HCT116 (cell line): ENCODE data around the gene H6PD. TPM values are rescaled to one million over a fixed set of nuclear protein-coding genes. Genes with fewer than 3 reads are reported as not detected.

Experiments used
- ATAC-seq: fragments of 200-7000 bp; cut with Tn5 transposase; 2 replicates; pipeline ENCODE4 v1.9.1; 2020; ENCODE audit warnings: mild to moderate bottlenecking, moderate library complexity
- BruUV-seq: library from RNA; stranded (reverse); fragments of 400-500 nt; replicated peaks from 2 replicates; lab custom pipeline; 2021; lab: Mats Ljungman, UMichigan
- CTCF ChIA-PET: fragments of 300-600 bp; sonication (Branson Sonifier 250); formaldehyde crosslinking; loops from one replicate; lab custom pipeline; 2021; ENCODE audit warnings: antibody characterized with exemption; lab: Charles Lee
- POLR2A ChIA-PET: fragments of 300-600, 350-600 bp; sonication (Branson Sonifier 250); formaldehyde crosslinking; loops from one replicate; lab custom pipeline; 2021; ENCODE audit warnings: antibody characterized with exemption; lab: Charles Lee
- RAD21 ChIA-PET, 2 experiments: fragments of 300-600 bp; sonication (Branson Sonifier 250); formaldehyde crosslinking; loops; one replicate each; lab custom pipeline; 2023; ENCODE audit warnings: low total read pairs in 2 of 2; ENCODE audit not compliant: uncharacterized antibody in 2 of 2, unreplicated experiment in 2 of 2, low non-redundant PET in 1 of 2; lab: Charles Lee
- DNase-seq: peaks from one replicate; pipeline ENCODE4 v3.0.0-alpha.2; 2010; ENCODE audit warnings: low read depth, low spot score
- H2AFZ ChIP-seq: fragments of 200-600 bp; shearing (Covaris generic), sonication (generic); 2 replicates; pipeline ENCODE4 v1.6.1; 2017; ENCODE audit warnings: low read depth, mixed run types, mixed read lengths, antibody characterized with exemption, low read length; ENCODE audit not compliant: poor library complexity, severe bottlenecking
- H3K27ac ChIP-seq: 2 replicates; pipeline ENCODE4 v1.5.1; 2012; ENCODE audit warnings: low read depth, low read length
- H3K27me3 ChIP-seq: fragments of 200-600 bp; sonication (generic); 2 replicates; pipeline ENCODE4 v1.6.1; 2016; ENCODE audit warnings: mixed run types, low read length, mixed read lengths; ENCODE audit not compliant: insufficient read depth
- H3K36me3 ChIP-seq, 2 experiments: fragments of 200-500 bp in 1 of 2; fragments of 200-600 bp in 1 of 2; sonication (Bioruptor generic) in 1 of 2; sonication (generic) in 1 of 2; 2 replicates each; pipeline versions ENCODE4 v1.5.1 to v1.6.1; 2014 to 2016; ENCODE audit warnings: low read length in 2 of 2, inconsistent platforms in 1 of 2, mixed read lengths in 1 of 2, mixed run types in 1 of 2; ENCODE audit not compliant: insufficient read depth in 2 of 2, control insufficient read depth in 1 of 2
- H3K4me1 ChIP-seq, 2 experiments: fragments of 200-600 bp in 1 of 2; sonication (generic) in 1 of 2; 2 replicates each; pipeline versions ENCODE4 v1.5.1 to v1.6.1; 2012 to 2017; ENCODE audit warnings: low read length in 2 of 2, inconsistent platforms in 1 of 2, mild to moderate bottlenecking in 1 of 2, mixed read lengths in 1 of 2, mixed run types in 1 of 2, moderate library complexity in 1 of 2; ENCODE audit not compliant: insufficient read depth in 2 of 2, control insufficient read depth in 1 of 2
- H3K4me2 ChIP-seq: fragments of 200-600 bp; sonication (generic); 2 replicates; pipeline ENCODE4 v1.6.1; 2017; ENCODE audit warnings: mixed run types, low read length, mixed read lengths
- H3K4me3 ChIP-seq, 2 experiments: fragments of 200-600 bp in 1 of 2; sonication (generic) in 1 of 2; replicated peaks in 1 of 2; 2 replicates each; pipeline ENCODE4 v1.5.1; 2011 to 2016; ENCODE audit warnings: low read length in 2 of 2, control low read depth in 1 of 2, low read depth in 1 of 2, mild to moderate bottlenecking in 1 of 2, mixed read lengths in 1 of 2, mixed run types in 1 of 2
- H3K79me2 ChIP-seq: fragments of 200-600 bp; sonication (generic); 2 replicates; pipeline ENCODE4 v1.6.1; 2017; ENCODE audit warnings: mild to moderate bottlenecking, mixed run types, low read length, moderate library complexity, mixed read lengths; ENCODE audit not compliant: insufficient read depth
- H3K9ac ChIP-seq: fragments of 200-600 bp; sonication (generic); 2 replicates; pipeline ENCODE4 v1.6.1; 2016; ENCODE audit warnings: low read length, mixed read lengths
- H3K9me2 ChIP-seq: fragments of 200-600 bp; sonication (generic), shearing (Covaris generic); 2 replicates; pipeline ENCODE4 v1.6.1; 2017; ENCODE audit warnings: mixed run types, mild to moderate bottlenecking, moderate library complexity; ENCODE audit not compliant: insufficient read depth
- H3K9me3 ChIP-seq, 2 experiments: fragments of 200-500 bp in 1 of 2; fragments of 200-600 bp in 1 of 2; sonication (Bioruptor generic) in 1 of 2; sonication (generic) in 1 of 2; 2 replicates each; pipeline ENCODE4 v1.6.1; 2014 to 2017; ENCODE audit warnings: low read length in 2 of 2, mixed read lengths in 2 of 2, inconsistent platforms in 1 of 2, low read depth in 1 of 2, mild to moderate bottlenecking in 1 of 2, mixed run types in 1 of 2, moderate library complexity in 1 of 2; ENCODE audit not compliant: control insufficient read depth in 1 of 2, insufficient read depth in 1 of 2
- H4K20me1 ChIP-seq: fragments of 200-600 bp; sonication (generic), shearing (Covaris generic); 2 replicates; pipeline ENCODE4 v1.6.1; 2017; ENCODE audit warnings: mixed run types, mild to moderate bottlenecking, moderate library complexity; ENCODE audit not compliant: insufficient read depth
- CBX3 ChIP-seq: IDR thresholded peaks from 2 replicates; pipeline ENCODE4 v1.6.1; 2012; ENCODE audit warnings: low read depth
- CEBPB ChIP-seq: IDR thresholded peaks from 2 replicates; pipeline ENCODE4 v1.6.1; 2012; ENCODE audit warnings: low read depth
- EZH2 ChIP-seq: fragments of 200-600 bp; sonication (generic); IDR thresholded peaks from 2 replicates; pipeline ENCODE4 v1.6.1; 2017; ENCODE audit warnings: antibody characterized with exemption, mixed run types
- JUND ChIP-seq: IDR thresholded peaks from 2 replicates; pipeline ENCODE4 v1.6.1; 2012
- POLR2A ChIP-seq: IDR thresholded peaks from 2 replicates; pipeline ENCODE4 v1.7.0; 2011; ENCODE audit warnings: borderline replicate concordance; ENCODE audit not compliant: insufficient read depth, insufficient read length; ENCODE audit errors: extremely low read depth
- POLR2AphosphoS5 ChIP-seq: IDR thresholded peaks from 2 replicates; pipeline ENCODE4 v1.6.1; 2011; ENCODE audit warnings: mild to moderate bottlenecking, low read depth, low read length, moderate library complexity
- RAD21 ChIP-seq: IDR thresholded peaks from 2 replicates; pipeline ENCODE4 v1.6.1; 2012; ENCODE audit warnings: low read depth, mild to moderate bottlenecking
- SRF ChIP-seq: IDR thresholded peaks from 2 replicates; pipeline ENCODE4 v1.6.1; 2012; ENCODE audit warnings: low read depth
- TCF7L2 ChIP-seq: IDR thresholded peaks from 2 replicates; pipeline ENCODE4 v1.7.0; 2011; ENCODE audit warnings: borderline replicate concordance, inconsistent platforms; ENCODE audit not compliant: insufficient read depth, insufficient read length; ENCODE audit errors: extremely low read depth
- YY1 ChIP-seq: IDR thresholded peaks from 2 replicates; pipeline ENCODE4 v1.6.1; 2011; ENCODE audit warnings: low read length, low read depth, moderate library complexity, mild to moderate bottlenecking; ENCODE audit not compliant: insufficient replicate concordance; ENCODE audit errors: extremely low read depth
- ZBTB33 ChIP-seq: IDR thresholded peaks from 2 replicates; pipeline ENCODE4 v1.6.1; 2011; ENCODE audit warnings: mild to moderate bottlenecking, low read length, moderate library complexity; ENCODE audit not compliant: insufficient replicate concordance; ENCODE audit errors: extremely low read depth
- ZFX ChIP-seq: fragments of 450-650 bp; IDR thresholded peaks from 2 replicates; pipeline ENCODE4 v1.6.1; 2017
- ZNF274 ChIP-seq: fragments of 200-500 bp; sonication (Bioruptor generic); IDR thresholded peaks from 2 replicates; pipeline ENCODE4 v1.6.1; 2014; ENCODE audit warnings: mild to moderate bottlenecking, low read depth, low read length, inconsistent platforms
- intact Hi-C: fragments of 100-400 bp; cut with micrococcal nuclease; formaldehyde crosslinking; loops from 2 replicates; pipeline ENCODE4 v1.10.0; 2022
- total RNA-seq: library from RNA; stranded (reverse); gene quantifications from one replicate; pipeline ENCODE4 v1.2.1, GENCODE V29; 2021; ENCODE audit not compliant: unreplicated experiment
- TF ChIP-seq, protein P1 (sequence below): IDR thresholded peaks from 2 replicates; pipeline ENCODE4 v1.6.1; 2012; ENCODE audit warnings: low read depth
- TF ChIP-seq, protein P2 (sequence below): IDR thresholded peaks from 2 replicates; pipeline ENCODE4 v1.6.1; 2012
- TF ChIP-seq, protein P3 (sequence below), 3 experiments: fragments of 200-600 bp in 1 of 3; sonication (generic) in 1 of 3; IDR thresholded peaks in 2 of 3; conservative IDR thresholded peaks in 1 of 3; 2 replicates each; pipeline ENCODE4 v1.5.1; 2012 to 2017; ENCODE audit warnings: low read depth in 2 of 3, low read length in 2 of 3, antibody characterized with exemption in 1 of 3, borderline replicate concordance in 1 of 3, control low read depth in 1 of 3, mild to moderate bottlenecking in 1 of 3, mixed read lengths in 1 of 3, mixed run types in 1 of 3, moderate library complexity in 1 of 3; ENCODE audit not compliant: insufficient read depth in 1 of 3
- TF ChIP-seq, protein P4 (sequence below): IDR thresholded peaks from 2 replicates; pipeline ENCODE4 v1.6.1; 2012

The H6PD gene
- total RNA-seq, 1 experiment from 2014 or later: 16.2 TPM

DNA sequence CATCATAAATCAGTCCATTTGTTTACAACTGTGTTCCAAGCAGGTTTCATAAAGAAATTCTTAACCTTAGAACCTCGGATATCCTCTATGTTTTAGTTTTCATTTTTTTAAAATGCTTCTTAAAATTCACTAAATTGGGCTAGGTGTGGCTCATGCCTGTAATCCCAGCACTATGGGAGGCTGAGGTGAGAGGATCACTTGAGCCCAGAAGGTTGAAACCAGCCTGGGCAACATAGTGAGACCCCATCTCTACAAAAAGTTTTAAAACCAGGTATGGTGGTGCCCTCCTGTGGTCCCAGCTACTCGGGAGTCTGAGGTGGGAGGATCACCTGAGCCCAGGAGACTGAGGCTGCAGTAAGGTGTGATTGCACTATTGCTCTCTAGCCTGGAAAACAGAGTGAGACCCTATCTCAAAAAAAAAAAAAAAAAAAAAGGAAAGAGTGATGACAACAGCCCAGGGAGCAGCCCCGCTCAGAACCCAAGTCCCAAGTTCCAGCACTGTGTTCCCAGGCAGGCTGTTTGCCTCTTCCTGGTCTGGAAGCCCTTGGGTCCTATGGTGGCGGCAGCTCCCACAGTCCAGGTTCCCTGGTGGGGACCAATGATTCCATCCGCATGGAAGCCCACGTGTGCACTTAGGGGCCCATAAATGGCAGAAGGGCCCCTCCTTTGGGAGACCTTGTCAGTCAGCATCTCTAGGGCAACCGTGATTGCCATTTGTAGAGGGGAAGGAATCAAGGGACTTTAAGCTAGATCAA, 33.4 kb downstream of the H6PD start:
- no TSS peak for BruUV-seq
- Histone ChIP-seq H3K9ac (no peak overlapping the region), H2AFZ (no peak overlapping the region), H3K4me2 (no peak overlapping the region), H3K4me1 (peaks cover 13 to 18% of the 10 kb centered on the region in 2 experiments), H3K36me3 (no peaks in the 10 kb centered on the region), H3K4me3 (no peak overlapping the region), H4K20me1 (no peaks in the 10 kb centered on the region), H3K79me2 (no peaks in the 10 kb centered on the region), H3K27me3 (no peaks in the 10 kb centered on the region), H3K9me2 (no peaks in the 10 kb centered on the region), H3K27ac (no peak overlapping the region), H3K9me3 (no peaks in the 10 kb centered on the region)
- POLR2A ChIA-PET: no interaction called here
- DNase-seq (no peak), ATAC-seq (no peak)
- intact Hi-C loops: loop anchor here (1.0 to 5.0 kb wide), 4 partner anchors 21 to 304 kb away; no protein-coding TSS in a partner anchor
- CTCF ChIA-PET: interaction anchor here (3.1 to 4.4 kb wide), 2 partner anchors 189 to 222 kb away, joined by 27 to 60 read pairs; no protein-coding TSS in a partner anchor
- no peak for TF ChIP-seq POLR2AphosphoS5
- no peak for TF ChIP-seq SRF
- no peak for TF ChIP-seq POLR2A
- TF ChIP-seq CBX3: no peak
- TF ChIP-seq, protein P1, sequence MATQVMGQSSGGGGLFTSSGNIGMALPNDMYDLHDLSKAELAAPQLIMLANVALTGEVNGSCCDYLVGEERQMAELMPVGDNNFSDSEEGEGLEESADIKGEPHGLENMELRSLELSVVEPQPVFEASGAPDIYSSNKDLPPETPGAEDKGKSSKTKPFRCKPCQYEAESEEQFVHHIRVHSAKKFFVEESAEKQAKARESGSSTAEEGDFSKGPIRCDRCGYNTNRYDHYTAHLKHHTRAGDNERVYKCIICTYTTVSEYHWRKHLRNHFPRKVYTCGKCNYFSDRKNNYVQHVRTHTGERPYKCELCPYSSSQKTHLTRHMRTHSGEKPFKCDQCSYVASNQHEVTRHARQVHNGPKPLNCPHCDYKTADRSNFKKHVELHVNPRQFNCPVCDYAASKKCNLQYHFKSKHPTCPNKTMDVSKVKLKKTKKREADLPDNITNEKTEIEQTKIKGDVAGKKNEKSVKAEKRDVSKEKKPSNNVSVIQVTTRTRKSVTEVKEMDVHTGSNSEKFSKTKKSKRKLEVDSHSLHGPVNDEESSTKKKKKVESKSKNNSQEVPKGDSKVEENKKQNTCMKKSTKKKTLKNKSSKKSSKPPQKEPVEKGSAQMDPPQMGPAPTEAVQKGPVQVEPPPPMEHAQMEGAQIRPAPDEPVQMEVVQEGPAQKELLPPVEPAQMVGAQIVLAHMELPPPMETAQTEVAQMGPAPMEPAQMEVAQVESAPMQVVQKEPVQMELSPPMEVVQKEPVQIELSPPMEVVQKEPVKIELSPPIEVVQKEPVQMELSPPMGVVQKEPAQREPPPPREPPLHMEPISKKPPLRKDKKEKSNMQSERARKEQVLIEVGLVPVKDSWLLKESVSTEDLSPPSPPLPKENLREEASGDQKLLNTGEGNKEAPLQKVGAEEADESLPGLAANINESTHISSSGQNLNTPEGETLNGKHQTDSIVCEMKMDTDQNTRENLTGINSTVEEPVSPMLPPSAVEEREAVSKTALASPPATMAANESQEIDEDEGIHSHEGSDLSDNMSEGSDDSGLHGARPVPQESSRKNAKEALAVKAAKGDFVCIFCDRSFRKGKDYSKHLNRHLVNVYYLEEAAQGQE: no peak
- TF ChIP-seq, protein P2, sequence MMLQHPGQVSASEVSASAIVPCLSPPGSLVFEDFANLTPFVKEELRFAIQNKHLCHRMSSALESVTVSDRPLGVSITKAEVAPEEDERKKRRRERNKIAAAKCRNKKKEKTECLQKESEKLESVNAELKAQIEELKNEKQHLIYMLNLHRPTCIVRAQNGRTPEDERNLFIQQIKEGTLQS: no peak
- no peak for TF ChIP-seq ZFX
- TF ChIP-seq, protein P3, sequence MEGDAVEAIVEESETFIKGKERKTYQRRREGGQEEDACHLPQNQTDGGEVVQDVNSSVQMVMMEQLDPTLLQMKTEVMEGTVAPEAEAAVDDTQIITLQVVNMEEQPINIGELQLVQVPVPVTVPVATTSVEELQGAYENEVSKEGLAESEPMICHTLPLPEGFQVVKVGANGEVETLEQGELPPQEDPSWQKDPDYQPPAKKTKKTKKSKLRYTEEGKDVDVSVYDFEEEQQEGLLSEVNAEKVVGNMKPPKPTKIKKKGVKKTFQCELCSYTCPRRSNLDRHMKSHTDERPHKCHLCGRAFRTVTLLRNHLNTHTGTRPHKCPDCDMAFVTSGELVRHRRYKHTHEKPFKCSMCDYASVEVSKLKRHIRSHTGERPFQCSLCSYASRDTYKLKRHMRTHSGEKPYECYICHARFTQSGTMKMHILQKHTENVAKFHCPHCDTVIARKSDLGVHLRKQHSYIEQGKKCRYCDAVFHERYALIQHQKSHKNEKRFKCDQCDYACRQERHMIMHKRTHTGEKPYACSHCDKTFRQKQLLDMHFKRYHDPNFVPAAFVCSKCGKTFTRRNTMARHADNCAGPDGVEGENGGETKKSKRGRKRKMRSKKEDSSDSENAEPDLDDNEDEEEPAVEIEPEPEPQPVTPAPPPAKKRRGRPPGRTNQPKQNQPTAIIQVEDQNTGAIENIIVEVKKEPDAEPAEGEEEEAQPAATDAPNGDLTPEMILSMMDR (IDR thresholded peaks at IDR 0.05 in 2 of 3, conservative IDR thresholded peaks at IDR 0.05 in 1 of 3; ENCODE audit: borderline replicate concordance in 1 of 3, insufficient read depth in 1 of 3, low read depth in 2 of 3, low read length in 2 of 3): no peak
- no peak for TF ChIP-seq TCF7L2
- no peak for TF ChIP-seq JUND
- TF ChIP-seq YY1: no peak
- no peak for TF ChIP-seq RAD21
- no peak for TF ChIP-seq EZH2
- TF ChIP-seq ZNF274: no peak
- TF ChIP-seq CEBPB: no peak
- TF ChIP-seq, protein P4, sequence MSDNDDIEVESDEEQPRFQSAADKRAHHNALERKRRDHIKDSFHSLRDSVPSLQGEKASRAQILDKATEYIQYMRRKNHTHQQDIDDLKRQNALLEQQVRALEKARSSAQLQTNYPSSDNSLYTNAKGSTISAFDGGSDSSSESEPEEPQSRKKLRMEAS: no peak
- TF ChIP-seq ZBTB33: no peak
- RAD21 ChIA-PET: no interaction called here
